Activated CD8-positive, alpha-beta memory T cell treated with anti-CD3 and anti-CD28 coated beads for 36 hours (primary cell): ENCODE data around the gene UBASH3A. TPM values are rescaled to one million over a fixed set of nuclear protein-coding genes. Genes with fewer than 3 reads are reported as not detected.

Experiments
- CTCF ChIA-PET: fragments of 350-600 bp; sonication (Branson Sonifier 250); formaldehyde crosslinking; loops from one replicate; lab custom pipeline; 2021; ENCODE audit warnings: antibody characterized with exemption; lab: Charles Lee
- POLR2A ChIA-PET: fragments of 350-600 bp; sonication (Branson Sonifier 250); formaldehyde crosslinking; loops from one replicate; lab custom pipeline; 2021; ENCODE audit warnings: antibody characterized with exemption; lab: Charles Lee
- total RNA-seq, 2 experiments: library from RNA; stranded (reverse); gene quantifications; one replicate each; pipeline ENCODE4 v1.2.3, GENCODE V29; 2021

UBASH3A gene
- total RNA-seq, 2 experiments from 2014 or later: 27.4 to 28.2 TPM

- ChIA-PET POLR2A (interaction anchor here (1.0 to 2.5 kb wide), 4 partner anchors 9 to 270 kb away, joined by 3 to 12 read pairs (median 6); partner anchors contain the start of gene UBASH3A), CTCF (interaction anchor here (1.2 to 3.4 kb wide), 2 partner anchors 11 to 24 kb away, joined by 3 to 13 read pairs; partner anchors contain the start of gene UBASH3A)
Measured at GRCh38 chr21:42414928-42415769, 11.4 kb downstream of the UBASH3A start.

- POLR2A ChIA-PET: no interaction called here
- CTCF ChIA-PET: interaction anchor here (0.7 to 3.4 kb wide), 2 partner anchors 13 to 35 kb away, joined by 3 to 13 read pairs; partner anchors contain the start of gene UBASH3A
Measured at GRCh38 chr21:42417533-42417932, 13.8 kb downstream of the UBASH3A start.

GRCh38 chr21:42418886-42419285 is 15.2 kb downstream of the UBASH3A start:
- ChIA-PET CTCF (interaction anchor here (0.9 to 4.2 kb wide), 2 partner anchors 15 to 186 kb away, joined by 3 to 18 read pairs; partner anchors contain the start of gene UBASH3A), POLR2A (interaction anchor here (0.6 to 0.9 kb wide), 2 partner anchors 13 to 16 kb away, joined by 3 read pairs; partner anchors contain the start of gene UBASH3A)

GRCh38 chr21:42419845-42420244 is 16.1 kb downstream of the UBASH3A start:
- CTCF ChIA-PET: interaction anchor here (2.0 to 4.2 kb wide), 2 partner anchors 16 to 82 kb away, joined by 7 to 18 read pairs; partner anchors contain the start of gene UBASH3A
- POLR2A ChIA-PET: no interaction called here

GRCh38 chr21:42421018-42421793 is 17.5 kb downstream of the UBASH3A start:
- ChIA-PET CTCF (interaction anchor here (1.0 to 4.2 kb wide), 4 partner anchors 8 to 84 kb away, joined by 4 to 18 read pairs (median 6); partner anchors contain the start of gene UBASH3A), POLR2A (interaction anchor here (4.0 kb wide), 1 partner anchor 17 kb away, joined by 35 read pairs; the partner anchor contains the start of gene UBASH3A)

- ChIA-PET POLR2A (interaction anchor here (1.6 to 4.0 kb wide), 4 partner anchors 8 to 31 kb away, joined by 4 to 35 read pairs (median 6); partner anchors contain the start of gene UBASH3A), CTCF (interaction anchor here (1.4 to 3.4 kb wide), 3 partner anchors 12 to 42 kb away, joined by 3 to 26 read pairs (median 4); partner anchors contain the start of gene UBASH3A)
Measured at GRCh38 chr21:42423197-42423675, 19.5 kb downstream of the UBASH3A start.

- ChIA-PET CTCF (interaction anchor here (1.4 to 3.4 kb wide), 4 partner anchors 12 to 43 kb away, joined by 3 to 26 read pairs (median 6); partner anchors contain the start of gene UBASH3A), POLR2A (interaction anchor here (1.6 to 4.0 kb wide), 4 partner anchors 8 to 31 kb away, joined by 4 to 35 read pairs (median 6); partner anchors contain the start of gene UBASH3A)
Measured at GRCh38 chr21:42423685-42424084, 20.0 kb downstream of the UBASH3A start.

- ChIA-PET POLR2A (interaction anchor here (0.9 to 2.8 kb wide), 4 partner anchors 10 to 24 kb away, joined by 3 to 8 read pairs (median 4); partner anchors contain the start of gene UBASH3A), CTCF (interaction anchor here (0.8 to 3.4 kb wide), 7 partner anchors 12 to 115 kb away, joined by 3 to 26 read pairs (median 5); partner anchors contain the start of gene UBASH3A)
Measured at GRCh38 chr21:42424914-42425541, 21.3 kb downstream of the UBASH3A start.

GRCh38 chr21:42425591-42425990 is 21.9 kb downstream of the UBASH3A start:
- ChIA-PET CTCF (interaction anchor here (0.8 to 3.4 kb wide), 7 partner anchors 12 to 116 kb away, joined by 3 to 26 read pairs (median 5); partner anchors contain the start of gene UBASH3A), POLR2A (interaction anchor here (0.9 to 2.8 kb wide), 4 partner anchors 10 to 25 kb away, joined by 3 to 8 read pairs (median 4); partner anchors contain the start of gene UBASH3A)

- POLR2A ChIA-PET: no interaction called here
- CTCF ChIA-PET: interaction anchor here (0.6 to 1.8 kb wide), 5 partner anchors 22 to 255 kb away, joined by 3 to 6 read pairs (median 3); no protein-coding TSS in a partner anchor
Measured at GRCh38 chr21:42426424-42426823, 22.7 kb downstream of the UBASH3A start.

- POLR2A ChIA-PET: no interaction called here
- CTCF ChIA-PET: interaction anchor here (0.6 to 1.8 kb wide), 3 partner anchors 22 to 255 kb away, joined by 3 to 6 read pairs (median 3); no protein-coding TSS in a partner anchor
Measured at GRCh38 chr21:42426876-42427480, 23.3 kb downstream of the UBASH3A start.

- CTCF ChIA-PET: interaction anchor here (1.8 kb wide), 1 partner anchor 23 kb away, joined by 6 read pairs; no protein-coding TSS in a partner anchor
- POLR2A ChIA-PET: no interaction called here
Measured at GRCh38 chr21:42427809-42428419, 24.2 kb downstream of the UBASH3A start.

- CTCF ChIA-PET: interaction anchor here (1.5 kb wide), 1 partner anchor 93 kb away, joined by 4 read pairs; no protein-coding TSS in a partner anchor
- POLR2A ChIA-PET: interaction anchor here (0.7 kb wide), 1 partner anchor 34 kb away, joined by 7 read pairs; no protein-coding TSS in a partner anchor
Measured at GRCh38 chr21:42429021-42429420, 25.3 kb downstream of the UBASH3A start.

GRCh38 chr21:42429856-42430255 is 26.2 kb downstream of the UBASH3A start:
- POLR2A ChIA-PET: interaction anchor here (0.7 kb wide), 1 partner anchor 35 kb away, joined by 7 read pairs; no protein-coding TSS in a partner anchor
- CTCF ChIA-PET: interaction anchor here (1.2 to 1.5 kb wide), 2 partner anchors 9 to 94 kb away, joined by 4 to 5 read pairs; no protein-coding TSS in a partner anchor

GRCh38 chr21:42430521-42430920 is 26.8 kb downstream of the UBASH3A start:
- ChIA-PET POLR2A (no interaction called here), CTCF (interaction anchor here (1.2 kb wide), 1 partner anchor 10 kb away, joined by 5 read pairs; no protein-coding TSS in a partner anchor)

- CTCF ChIA-PET: no interaction called here
- POLR2A ChIA-PET: no interaction called here
Measured at GRCh38 chr21:42431196-42431595, 27.5 kb downstream of the UBASH3A start.
